NCI-H345 (cell line): ENCODE results near the gene CUL3.
"Not testable (repeated sequence)": the region's sequence is repeated elsewhere in the genome, so short reads cannot be mapped to it uniquely, and the experiment has no call there.

Experiments
- DNase-seq: peaks from one replicate; lab custom pipeline; 2025; lab: John Stamatoyannopoulos, UW

The CUL3 gene

GRCh38 chr2:224543939-224544338 is 41.2 kb downstream of the CUL3 start:
- DNase-seq = no peak

- no peak for DNase-seq
These were observed 46.5 kb downstream of the CUL3 start for GRCh38 chr2:224538561-224539138.

GRCh38 chr2:224532931-224533330 is 52.2 kb downstream of the CUL3 start:
- DNase-seq = no peak

- DNase-seq = no peak
These were observed 52.7 kb downstream of the CUL3 start for GRCh38 chr2:224532441-224532840.

- DNase-seq = no peak
These were observed 57.0 kb downstream of the CUL3 start for GRCh38 chr2:224528171-224528570.

- no peak for DNase-seq
These were observed 59.4 kb downstream of the CUL3 start for GRCh38 chr2:224525774-224526173.

GRCh38 chr2:224524657-224525056 is 60.5 kb downstream of the CUL3 start:
- no peak for DNase-seq

- DNase-seq = no peak
These were observed 61.3 kb downstream of the CUL3 start for GRCh38 chr2:224523626-224524577.

GRCh38 chr2:224522483-224522882 is 62.7 kb downstream of the CUL3 start:
- DNase-seq = not testable (repeated sequence)

- peak; percentile 6 for DNase-seq
These were observed 65.1 kb downstream of the CUL3 start for GRCh38 chr2:224520064-224520463.

- no peak for DNase-seq
These were observed 66.2 kb downstream of the CUL3 start for GRCh38 chr2:224518806-224519580.

- no peak for DNase-seq
These were observed 67.2 kb downstream of the CUL3 start for GRCh38 chr2:224517963-224518362.

GRCh38 chr2:224516393-224516792 is 68.8 kb downstream of the CUL3 start:
- DNase-seq = not testable (repeated sequence)

GRCh38 chr2:224513991-224514390 is 71.2 kb downstream of the CUL3 start:
- no peak for DNase-seq

GRCh38 chr2:224507789-224508188 is 77.4 kb downstream of the CUL3 start:
- DNase-seq = no peak

GRCh38 chr2:224506494-224506893 is 78.7 kb downstream of the CUL3 start:
- DNase-seq = no peak

- no peak for DNase-seq
These were observed 86.2 kb downstream of the CUL3 start for GRCh38 chr2:224498991-224499390.

- DNase-seq = no peak
These were observed 92.6 kb downstream of the CUL3 start for GRCh38 chr2:224492531-224492930.

- not testable (repeated sequence) for DNase-seq
These were observed 97.2 kb downstream of the CUL3 start for GRCh38 chr2:224487940-224488339.

GRCh38 chr2:224485081-224486014 is 99.8 kb downstream of the CUL3 start:
- not testable (repeated sequence) for DNase-seq

GRCh38 chr2:224479826-224480225 is 105.3 kb downstream of the CUL3 start:
- no peak for DNase-seq
